ENCODE data around the gene PADI3.

PADI3 gene

DNA sequence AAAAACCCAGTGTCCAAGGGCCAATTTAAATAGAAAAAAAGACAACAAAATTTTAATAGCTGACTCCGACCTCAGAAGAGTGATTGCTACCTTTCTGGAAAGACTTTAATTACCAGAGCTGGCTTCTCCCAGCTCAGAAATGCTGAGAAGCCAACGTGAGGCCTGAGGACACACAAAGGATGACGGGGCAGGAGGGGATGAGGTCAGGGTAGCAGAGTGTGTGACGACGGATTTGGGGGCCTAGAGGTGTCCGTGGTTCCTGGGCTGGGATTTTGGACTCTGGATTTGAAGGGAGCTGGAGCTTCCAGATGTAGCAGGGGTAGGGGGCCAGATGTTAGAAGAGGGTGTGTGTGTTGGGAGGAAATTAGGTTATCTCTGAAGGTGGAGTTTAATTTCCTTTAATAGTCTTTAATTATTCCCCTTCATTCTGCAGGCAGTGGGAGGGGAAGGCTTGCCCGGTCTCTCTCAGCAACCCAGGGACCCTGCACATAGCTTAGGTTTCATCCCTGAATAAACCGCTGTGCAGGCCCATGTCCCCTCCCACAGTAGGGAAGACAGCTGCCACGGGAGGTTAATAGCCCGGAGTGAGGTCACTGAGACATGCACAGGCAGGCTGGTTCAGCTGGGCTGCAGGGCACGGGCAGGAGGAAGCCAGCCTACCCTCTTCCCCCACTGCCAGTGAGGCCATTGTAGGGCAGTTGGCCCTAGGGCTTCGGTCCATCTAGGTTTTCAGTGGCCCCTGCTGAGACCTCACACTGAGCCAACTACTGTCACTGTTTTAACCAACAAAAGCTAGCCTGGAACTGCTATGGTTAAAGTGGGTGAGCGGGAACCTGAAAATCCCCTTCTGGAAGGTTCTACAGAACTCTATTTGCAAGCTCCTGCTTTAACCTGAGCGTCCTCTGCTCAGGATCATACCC, 3.8 kb upstream of the PADI3 start:
- no peak for DNase-seq

DNA sequence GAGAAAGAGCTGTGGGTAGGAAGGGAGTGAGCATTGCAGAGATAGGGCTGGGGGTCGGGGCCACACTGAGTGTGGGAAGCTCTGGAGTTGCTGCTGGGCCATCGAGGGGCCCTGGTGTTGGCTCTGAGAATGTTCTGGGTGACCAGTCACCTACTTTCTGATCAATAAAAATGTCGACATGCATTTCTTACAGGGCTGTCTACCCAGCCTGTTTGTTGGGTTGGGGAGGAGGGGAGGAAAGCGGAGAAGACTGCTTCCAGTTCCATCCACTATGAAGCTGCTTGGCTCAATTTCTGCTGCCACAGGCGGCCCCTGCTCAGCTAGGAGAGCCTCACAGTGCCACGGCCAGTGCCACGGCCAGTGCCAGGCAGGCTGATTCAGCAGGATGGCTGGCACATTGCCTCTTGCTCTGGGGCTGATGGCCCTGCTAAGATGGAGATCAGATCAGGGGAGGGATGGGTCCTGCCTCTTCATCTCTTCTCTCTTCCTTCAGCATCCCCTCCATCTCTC, 3.0 kb upstream of the PADI3 start:
- no peak for DNase-seq

DNA sequence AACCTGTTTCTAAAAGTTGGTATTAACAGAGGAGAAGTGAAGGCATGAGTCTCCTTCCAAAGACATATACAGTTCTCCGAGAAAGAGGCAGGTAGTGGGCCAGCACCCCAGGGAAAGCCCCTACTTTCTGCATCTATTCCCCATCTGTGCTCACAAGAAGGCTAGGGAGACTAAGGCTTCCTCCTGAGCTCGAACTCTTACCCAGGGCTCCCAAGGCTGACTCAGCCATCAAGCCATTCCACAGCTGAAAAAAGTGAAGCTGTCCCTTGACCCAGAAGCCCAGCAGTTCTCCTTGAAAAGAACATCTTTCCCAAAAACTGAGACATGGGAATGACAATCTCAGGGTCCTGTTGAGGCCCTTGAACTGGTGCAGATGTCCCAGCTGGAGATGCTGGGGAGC, 1.9 kb upstream of the PADI3 start:
- no peak for DNase-seq

DNA sequence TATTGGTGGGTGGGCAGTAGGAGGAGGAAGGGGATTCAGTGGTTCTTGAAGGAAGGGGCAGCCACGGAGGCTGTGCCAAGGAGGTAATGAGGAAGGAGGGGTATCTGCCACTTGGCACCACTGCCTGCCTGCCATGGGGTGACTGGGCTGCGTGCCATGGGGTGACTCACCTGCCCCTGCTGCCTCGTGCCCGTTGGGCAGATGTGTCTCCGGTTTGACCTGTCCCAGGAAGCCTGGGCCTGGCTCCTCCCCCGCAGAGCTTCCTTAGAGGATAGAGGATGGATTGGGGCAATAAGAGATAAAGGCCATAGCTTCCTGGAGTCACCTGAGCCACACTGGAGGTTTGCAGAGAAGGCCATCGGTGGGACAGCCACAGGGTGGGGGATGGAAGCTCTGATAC, 1.7 kb downstream of the PADI3 start:
- DNase-seq, result no peak

DNA sequence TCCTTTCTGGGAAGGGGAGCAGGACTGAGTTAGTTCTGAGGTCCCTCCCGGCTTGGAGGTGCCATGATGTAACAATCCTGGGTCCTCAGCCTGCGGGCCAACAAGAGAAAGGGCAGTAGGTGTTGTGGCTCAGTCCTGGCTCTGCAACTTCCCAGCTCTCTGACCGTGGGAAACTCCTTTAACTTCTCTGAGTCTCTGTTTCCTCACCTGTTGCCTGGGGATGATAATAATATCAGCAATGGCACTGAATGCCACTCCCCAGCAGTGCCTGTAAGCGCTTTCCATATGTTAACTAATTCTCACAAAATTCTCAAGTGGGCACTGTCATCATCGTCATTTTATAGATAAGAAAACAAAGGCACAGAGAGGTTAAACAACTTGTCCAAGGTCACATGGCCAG, 2.3 kb downstream of the PADI3 start:
- DNase-seq, result no peak

DNA sequence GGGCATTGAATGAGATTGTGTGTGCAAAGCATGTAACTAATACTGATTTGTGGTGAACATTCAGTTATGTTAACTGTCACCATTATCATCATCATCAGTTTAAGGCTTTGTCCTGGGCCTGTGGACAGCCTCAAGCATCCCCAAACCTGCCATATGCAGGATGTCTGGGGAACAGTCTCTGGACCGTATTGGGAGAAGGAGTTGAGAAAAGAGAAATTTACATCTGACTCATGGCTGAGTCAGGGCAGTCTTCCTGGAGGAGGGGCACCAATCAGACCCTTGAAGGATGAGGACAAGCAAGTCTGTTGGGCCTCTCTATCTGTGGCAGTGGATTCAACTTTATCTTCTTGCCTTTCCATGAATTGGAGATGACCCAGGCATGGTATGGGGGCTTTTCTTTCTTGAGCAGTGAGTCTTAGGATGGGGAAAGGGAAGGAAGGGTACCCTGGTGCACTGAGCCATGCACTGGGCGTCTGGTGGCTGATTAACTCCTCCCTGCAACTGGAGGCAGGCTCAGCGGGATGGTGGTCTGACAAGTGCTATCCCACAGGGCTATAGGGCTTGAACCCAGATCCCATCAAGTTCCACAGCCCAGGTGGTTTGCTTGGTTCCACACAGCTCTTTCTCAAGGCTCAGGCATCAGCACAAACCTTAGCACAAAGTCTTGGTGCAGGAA, 2.9 kb downstream of the PADI3 start:
- DNase-seq, result no peak

DNA sequence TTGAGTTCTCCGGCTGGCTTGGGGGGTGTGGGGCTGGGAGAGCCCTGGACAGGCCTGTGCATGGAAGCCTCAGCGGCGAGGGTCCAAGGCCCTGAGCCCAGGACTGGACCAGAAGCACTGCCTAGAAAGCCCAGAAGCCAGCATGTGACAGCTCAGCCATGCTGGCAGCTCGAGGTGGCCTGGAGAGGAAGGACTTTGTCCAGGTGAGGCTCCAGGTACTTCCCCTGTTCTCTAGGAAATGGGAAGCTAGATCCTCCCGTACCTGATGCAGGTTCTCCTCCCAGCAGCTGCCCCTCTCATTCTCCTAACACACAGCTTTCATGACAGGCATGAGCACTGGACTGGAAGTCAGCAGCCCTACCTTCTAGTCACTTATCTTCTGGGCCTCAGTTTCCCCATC, 6.4 kb downstream of the PADI3 start:
- no peak for DNase-seq

DNA sequence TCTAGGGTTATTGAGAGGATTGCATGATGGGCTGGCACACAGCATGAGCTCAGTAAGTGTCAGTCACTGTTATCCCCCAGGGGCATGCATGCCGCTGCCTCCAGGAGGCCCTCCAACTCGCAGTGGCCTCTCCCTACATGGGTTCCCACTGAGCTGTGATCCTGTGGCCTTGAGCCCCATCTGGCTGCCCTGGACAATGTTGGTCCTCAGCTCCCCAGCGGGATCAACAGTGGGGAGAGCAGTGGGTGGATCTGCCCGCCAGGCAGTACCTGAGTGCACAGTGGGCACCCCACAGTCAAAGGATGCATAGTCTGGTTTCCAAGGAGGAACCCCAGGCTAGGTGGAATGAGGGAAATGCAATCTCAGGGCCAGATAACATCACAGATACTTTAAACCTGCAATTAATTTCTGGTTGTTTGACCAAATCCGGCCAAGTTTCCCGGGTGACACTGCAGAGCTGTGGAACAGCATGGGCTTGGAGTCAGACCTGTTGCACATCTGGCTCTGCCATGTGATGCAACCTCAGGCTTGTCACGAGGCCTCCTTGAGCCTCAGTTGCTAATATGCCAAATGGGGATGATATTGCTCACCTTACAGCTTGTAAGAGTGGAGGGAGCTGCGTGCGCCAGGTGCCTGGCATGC, 9.3 kb downstream of the PADI3 start:
- no peak for DNase-seq

DNA sequence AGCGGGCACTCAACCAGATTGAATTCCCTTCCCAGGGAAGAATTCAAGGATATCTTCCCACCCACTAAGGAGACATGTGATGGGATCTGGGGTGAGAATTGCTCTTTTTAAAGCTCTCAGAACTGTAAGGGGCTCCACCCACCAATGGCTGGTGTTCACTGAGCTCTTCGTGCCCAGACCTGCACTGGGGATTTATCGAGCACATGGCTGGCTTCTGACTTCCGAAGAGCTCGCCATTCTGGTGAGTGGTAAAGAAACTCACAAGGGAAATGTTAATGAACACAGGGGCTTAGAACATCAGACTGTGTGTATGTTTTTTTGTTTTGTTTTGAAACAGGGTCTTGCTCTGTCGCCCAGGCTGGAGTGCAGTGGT, 9.8 kb downstream of the PADI3 start:
- no peak for DNase-seq

DNA sequence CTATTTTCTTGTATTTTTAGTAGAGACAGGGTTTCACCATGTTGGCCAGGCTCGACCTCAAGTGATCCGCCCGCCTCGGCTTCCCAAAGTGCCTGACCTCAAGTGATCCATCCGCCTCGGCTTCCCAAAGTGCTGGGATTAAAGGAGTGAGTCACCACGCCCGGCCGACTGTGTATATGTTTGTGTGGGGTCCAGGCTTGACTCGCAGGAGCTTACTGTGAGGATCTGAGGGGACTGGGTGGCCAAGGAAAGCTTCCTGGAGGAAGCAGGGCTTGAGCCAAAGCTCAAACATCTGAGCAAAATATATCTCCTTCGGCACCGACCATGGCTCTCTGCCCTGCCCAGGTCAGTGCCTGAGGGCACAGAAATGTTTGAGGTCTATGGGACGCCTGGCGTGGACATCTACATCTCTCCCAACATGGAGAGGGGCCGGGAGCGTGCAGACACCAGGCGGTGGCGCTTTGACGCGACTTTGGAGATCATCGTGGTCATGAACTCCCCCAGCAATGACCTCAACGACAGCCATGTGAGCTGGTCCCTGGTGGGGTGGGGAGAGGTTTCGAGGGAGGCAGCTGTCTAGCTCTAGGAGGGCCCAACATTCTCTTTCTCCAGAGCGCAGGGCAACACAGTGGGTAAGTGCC, 10.5 kb downstream of the PADI3 start:
- DNase-seq, result no peak

DNA sequence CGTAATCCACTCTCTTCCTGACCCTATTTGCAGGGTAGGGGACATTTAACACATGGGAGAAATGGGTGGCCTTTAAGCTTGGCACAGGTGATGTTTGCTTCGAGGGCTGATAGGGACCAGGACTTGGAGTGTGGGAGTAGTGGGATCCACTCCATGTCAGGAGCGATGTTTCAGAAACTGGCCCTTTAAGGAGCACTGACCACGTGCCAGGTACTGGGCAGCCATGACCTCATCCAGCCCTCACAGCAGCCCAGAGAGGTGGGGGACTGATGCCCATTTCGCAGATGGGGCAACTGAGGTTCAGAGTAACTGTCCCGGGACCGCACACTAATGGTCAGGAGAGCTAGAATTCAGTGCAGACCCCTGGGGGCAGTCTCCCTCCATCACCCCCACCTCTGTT, 11.4 kb downstream of the PADI3 start:
- no peak for DNase-seq

DNA sequence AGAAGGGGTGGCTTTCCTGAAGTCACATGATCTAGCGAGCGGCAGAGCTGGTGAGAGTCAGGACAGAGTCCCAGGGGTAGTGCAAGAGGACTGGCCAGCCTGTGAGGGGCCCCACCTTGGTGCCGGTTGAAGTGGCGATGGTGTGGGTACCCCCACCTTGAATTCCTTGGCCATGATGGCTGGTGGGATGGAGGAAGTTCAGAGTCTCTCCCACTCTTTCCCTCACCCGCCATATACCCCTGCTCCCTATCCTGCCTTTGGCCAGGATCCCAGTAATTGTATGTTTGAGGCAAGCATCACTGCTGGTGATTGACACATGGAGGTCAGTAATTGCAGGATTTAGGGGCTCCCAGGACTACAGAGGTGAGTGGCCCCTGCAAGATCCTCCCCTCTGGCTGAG, 11.8 kb downstream of the PADI3 start:
- DNase-seq, result no peak

DNA sequence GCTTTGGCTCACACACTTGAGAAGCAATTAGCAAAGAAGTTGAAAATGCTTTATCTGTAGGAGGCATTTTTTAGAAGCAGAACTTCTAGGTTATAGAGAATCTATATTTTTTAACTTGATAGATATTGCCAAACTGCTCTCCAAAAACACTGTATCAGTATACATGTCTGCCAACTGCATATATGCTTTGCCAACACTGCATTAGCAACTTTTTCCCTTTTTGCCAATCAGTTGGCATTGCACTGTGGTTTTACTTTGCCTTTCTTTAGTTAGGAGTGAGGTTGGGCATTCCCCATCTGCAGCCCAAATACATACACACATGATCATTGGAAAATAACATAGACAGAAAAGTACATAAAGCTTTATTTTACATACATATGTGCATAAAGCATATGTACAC, 15.0 kb downstream of the PADI3 start:
- no peak for DNase-seq

DNA sequence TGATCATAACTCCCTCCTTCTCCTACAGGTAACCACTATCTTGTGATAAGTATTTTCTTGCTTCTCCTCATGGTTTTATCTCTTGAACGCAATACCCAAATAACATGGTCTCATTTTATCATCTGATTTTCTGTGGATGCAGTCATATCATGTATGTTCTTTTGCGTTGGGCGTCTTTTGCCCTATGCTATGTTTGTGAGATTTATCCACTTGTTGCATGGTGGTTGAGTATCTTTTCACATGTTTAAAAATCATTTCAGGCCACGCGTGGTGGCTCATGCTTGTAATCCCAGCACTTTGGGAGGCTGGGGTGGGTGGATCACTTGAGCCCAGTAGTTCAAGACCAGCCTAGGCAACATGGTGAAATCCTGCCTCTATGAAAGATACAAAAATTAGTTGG, 15.6 kb downstream of the PADI3 start:
- DNase-seq, result no peak

DNA sequence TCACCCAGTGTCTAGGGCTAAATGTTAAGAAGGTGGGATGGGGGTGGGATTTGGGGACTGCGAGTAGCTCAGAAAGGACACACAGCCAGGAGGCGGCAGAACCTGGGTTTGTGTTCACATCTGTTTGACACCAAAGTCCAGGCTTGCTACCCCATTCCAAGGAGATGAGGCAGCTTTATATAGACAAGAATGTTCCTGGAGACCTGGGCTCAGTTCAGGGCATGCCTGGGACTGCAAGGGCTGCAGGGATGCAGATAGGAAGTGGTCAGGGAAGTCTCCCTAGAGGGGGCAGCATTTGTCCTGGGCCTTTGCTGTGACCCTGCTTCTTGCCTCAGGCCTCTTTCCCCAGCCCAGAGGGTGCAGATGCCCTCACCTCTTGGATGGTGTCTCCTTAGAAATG, 16.3 kb downstream of the PADI3 start:
- DNase-seq, result no peak

DNA sequence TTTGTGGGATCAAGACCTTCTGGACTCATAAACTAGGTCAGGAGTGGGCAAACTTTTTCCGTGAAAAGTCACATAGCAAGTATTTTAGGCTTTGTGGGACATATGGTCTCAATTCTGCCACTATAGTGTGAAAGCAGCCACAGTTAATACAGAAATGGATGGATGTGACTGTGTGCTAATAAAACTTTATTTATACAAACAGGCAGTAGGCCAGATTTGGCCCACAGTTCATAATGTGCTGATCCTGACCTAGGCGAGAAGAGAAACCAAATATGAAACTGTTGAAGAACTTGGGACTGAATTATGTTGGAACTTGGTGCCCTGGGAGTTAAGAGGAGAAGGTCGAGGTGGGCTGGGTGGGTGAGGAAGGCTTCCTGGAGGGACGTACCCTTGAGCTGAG, 17.1 kb downstream of the PADI3 start:
- DNase-seq, result no peak

DNA sequence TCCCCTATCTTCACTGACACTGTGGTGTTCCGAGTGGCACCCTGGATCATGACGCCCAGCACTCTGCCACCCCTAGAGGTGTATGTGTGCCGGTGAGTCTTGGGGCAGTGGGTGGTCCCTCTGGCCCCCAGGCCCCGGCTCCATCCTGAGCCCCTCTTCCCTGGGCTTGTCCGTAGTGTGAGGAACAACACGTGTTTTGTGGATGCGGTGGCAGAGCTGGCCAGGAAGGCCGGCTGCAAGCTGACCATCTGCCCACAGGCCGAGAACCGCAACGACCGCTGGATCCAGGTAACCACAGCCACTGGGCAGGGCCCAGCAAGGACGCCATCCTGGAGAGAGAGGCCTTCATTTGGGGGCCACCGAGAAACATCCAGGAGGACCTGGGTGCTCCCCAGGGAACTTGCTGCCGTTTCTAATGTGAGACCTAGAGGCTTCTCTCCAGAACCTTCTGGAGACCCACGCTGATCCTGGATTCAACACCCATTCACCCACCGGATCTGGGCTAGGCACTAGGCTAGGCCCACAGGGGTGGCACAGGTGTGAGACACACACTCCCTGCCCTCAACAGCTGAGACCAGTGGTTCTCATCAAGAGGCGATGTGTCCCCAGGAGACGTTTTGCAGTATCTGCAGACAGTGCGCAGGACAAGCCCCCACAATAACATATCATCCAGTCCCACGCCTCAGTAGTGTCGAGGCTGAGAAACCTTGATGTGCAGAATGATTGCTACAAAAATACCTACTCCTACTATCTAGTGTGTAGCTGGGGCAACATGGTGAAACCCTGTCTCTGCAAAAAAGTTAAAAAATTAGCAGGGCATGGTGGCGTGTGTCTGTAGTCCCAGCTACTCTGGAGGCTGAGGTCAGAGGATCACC, 22.2 kb downstream of the PADI3 start:
- DNase-seq, result no peak

DNA sequence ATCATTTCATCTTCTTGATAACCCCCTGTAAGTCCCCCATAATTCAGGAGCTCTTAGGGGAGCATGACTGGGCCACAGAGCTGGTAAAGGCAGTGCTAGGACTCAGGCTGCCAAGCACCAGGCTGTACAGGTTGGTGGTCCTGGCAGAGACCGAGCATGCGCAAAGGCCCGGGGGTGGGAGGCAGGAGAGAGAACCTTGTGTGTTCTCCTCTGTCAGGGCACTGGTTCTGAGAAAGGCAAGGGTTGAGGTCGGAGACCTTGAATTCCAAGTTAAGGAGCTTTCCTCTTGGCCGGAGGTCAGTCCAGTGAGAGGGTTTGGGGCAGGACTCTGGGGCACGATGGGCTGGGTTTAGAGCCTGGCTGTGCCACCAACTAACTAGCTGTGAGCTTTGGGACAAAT, 23.2 kb downstream of the PADI3 start:
- no peak for DNase-seq

DNA sequence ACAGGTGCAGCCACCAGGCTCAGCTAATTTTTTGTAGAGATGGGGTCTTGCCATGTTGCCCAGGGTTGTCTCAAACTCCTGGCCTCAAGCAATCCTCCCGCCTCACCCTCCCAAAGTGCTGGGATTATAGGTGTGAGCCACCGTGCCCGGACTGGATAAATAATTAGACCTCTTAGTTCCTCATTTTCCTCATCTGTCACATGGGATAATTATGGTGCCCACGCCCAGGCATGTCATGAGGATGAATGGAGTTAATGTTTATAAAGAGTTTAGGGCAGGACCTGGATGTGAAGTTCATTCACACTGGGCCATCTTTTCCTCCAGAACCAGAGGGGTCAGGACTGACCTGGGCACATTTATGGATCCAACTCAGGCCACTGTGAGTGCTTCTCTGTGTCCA, 23.7 kb downstream of the PADI3 start:
- no peak for DNase-seq

DNA sequence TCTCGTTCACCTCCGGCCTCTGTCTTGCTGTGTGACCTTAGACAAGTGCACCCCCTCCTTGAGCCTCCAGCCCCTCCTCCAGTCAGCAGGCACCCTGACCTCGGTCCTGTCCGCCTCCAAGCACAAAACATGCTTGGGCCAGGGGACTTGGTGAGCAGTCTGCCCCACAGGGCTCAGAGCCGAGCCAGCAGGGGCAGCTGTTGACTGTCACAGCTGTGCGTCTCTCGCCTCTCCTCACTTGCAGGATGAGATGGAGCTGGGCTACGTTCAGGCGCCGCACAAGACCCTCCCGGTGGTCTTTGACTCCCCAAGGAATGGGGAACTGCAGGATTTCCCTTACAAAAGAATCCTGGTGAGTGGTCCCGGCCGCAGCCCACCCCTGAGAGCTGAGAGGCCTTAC, 24.2 kb downstream of the PADI3 start:
- DNase-seq, result no peak

DNA sequence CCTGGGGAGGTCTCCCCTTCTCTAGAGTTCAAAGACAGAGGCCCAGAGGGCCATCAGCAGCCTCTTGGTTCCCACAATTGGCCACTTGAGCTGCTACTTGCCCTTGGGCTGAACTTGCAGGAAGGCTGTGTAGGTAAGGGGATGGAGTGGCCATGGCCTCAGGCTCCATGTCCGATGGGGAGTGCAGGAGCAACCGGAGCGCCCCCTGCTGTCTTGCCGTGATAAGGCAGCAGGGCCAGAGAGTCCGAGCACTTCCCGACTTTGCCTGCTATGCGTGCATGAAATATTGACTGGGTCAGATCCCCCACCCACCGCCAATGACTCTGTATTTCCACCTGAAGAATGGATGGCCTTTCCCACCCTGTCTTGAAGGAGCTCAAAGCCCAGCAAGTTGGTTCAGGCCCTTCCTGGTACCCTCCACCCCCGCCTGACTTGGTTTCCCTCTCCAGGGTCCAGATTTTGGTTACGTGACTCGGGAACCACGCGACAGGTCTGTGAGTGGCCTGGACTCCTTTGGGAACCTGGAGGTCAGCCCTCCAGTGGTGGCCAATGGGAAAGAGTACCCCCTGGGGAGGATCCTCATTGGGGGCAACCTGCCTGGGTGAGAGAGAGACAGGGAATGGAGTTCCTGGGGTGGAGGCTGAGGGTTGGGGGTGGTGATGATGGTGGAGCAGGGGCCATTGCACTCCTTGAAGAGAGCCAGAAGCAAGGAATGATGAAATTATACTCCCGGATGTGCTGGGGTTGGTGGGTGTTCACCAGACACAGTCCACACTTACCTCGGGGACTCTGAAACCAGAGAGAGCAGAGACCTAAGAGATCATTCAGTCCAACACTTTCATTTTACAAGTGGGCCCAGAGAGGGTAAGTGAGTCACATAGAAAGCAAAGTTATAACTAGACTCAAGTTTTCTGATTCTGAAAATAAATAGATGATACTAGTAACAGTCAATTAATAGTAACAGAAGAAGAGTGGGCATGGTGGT, 25.6 kb downstream of the PADI3 start:
- DNase-seq, result no peak
